Stimulated activated CD4-positive, alpha-beta T cell treated with anti-CD3 and anti-CD28 coated beads, Interleukin-12 subunit alpha, Interleukin-12 subunit beta, amount 100 ng/mL, for 4 hours (primary cell): Measurements from ENCODE around the gene ZNF488.

Source experiments
- DNase-seq: peaks from one replicate; pipeline ENCODE4 v3.0.0-alpha.2; 2020

The ZNF488 gene

GRCh38 chr10:47365431-47366180 lies 18.5 kb downstream of the ZNF488 start:
- no peak for DNase-seq

GRCh38 chr10:47364911-47365310 lies 19.2 kb downstream of the ZNF488 start:
- DNase-seq = no peak

- DNase-seq = no peak
These were observed 19.7 kb downstream of the ZNF488 start for GRCh38 chr10:47364366-47364765.

- no peak for DNase-seq
These were observed 20.3 kb downstream of the ZNF488 start for GRCh38 chr10:47363781-47364180.

- no peak for DNase-seq
These were observed 21.9 kb downstream of the ZNF488 start for GRCh38 chr10:47362199-47362598.

GRCh38 chr10:47361293-47361692 lies 22.8 kb downstream of the ZNF488 start:
- DNase-seq = no peak

- no peak for DNase-seq
These were observed 23.6 kb downstream of the ZNF488 start for GRCh38 chr10:47360419-47361040.

- DNase-seq = no peak
These were observed 24.3 kb downstream of the ZNF488 start for GRCh38 chr10:47359626-47360418.

- no peak for DNase-seq
These were observed 25.0 kb downstream of the ZNF488 start for GRCh38 chr10:47359101-47359500.

GRCh38 chr10:47358457-47358856 lies 25.6 kb downstream of the ZNF488 start:
- no peak for DNase-seq

- DNase-seq = no peak
These were observed 26.2 kb downstream of the ZNF488 start for GRCh38 chr10:47357911-47358310.

- DNase-seq = no peak
These were observed 26.9 kb downstream of the ZNF488 start for GRCh38 chr10:47357131-47357582.

GRCh38 chr10:47356708-47357107 lies 27.4 kb downstream of the ZNF488 start:
- no peak for DNase-seq

GRCh38 chr10:47354900-47355299 lies 29.2 kb downstream of the ZNF488 start:
- no peak for DNase-seq

GRCh38 chr10:47354165-47354564 lies 29.9 kb downstream of the ZNF488 start:
- no peak for DNase-seq

- no peak for DNase-seq
These were observed 30.7 kb downstream of the ZNF488 start for GRCh38 chr10:47353351-47353750.

- DNase-seq = no peak
These were observed 31.9 kb downstream of the ZNF488 start for GRCh38 chr10:47351899-47352815.

- DNase-seq = no peak
These were observed 33.1 kb downstream of the ZNF488 start for GRCh38 chr10:47350671-47351640.

GRCh38 chr10:47349941-47350371 lies 34.1 kb downstream of the ZNF488 start:
- DNase-seq = no peak

GRCh38 chr10:47349516-47349915 lies 34.6 kb downstream of the ZNF488 start:
- no peak for DNase-seq
